ENCODE results near the gene BICRA.
"Not testable (repeated sequence)": the region's sequence is repeated elsewhere in the genome, so short reads cannot be mapped to it uniquely, and the experiment has no call there.

Gene BICRA

DNA sequence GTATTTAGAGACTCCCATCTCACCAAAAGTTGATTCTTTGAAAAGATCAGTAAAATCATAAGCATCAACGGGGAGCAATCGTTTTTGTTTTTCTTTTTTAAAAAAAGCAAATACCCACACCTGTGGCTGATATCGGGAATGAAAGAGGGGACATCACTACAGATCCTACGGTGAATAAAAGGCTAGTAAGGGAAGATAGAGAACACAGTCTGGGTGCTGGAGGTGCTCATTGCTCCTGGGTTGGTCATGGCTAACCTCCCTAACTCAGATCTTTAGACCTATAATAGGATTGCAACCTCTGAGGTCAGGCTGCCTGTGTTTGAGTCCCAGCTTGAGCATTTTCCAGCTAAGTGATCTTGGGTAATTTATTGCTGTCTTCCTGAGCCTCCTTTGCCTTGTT lies 105.4 kb downstream of the BICRA start:
- H3K4me3 ChIP-seq (ENCODE audit: low read length), result no peak overlapping the region
- peaks cover 64% of the 10 kb centered on the region for H3K27me3 ChIP-seq (replicated peaks; ENCODE audit: insufficient read depth, low read length)
- H4K20me1 ChIP-seq (ENCODE audit: insufficient read depth, low read length), result no peaks in the 10 kb centered on the region
- H3K9ac ChIP-seq (ENCODE audit: low read length), result no peak overlapping the region
- TF ChIP-seq EZH2phosphoT487 (IDR thresholded peaks at IDR 0.05; ENCODE audit: low read length), result no peak
- TF ChIP-seq, protein P1, sequence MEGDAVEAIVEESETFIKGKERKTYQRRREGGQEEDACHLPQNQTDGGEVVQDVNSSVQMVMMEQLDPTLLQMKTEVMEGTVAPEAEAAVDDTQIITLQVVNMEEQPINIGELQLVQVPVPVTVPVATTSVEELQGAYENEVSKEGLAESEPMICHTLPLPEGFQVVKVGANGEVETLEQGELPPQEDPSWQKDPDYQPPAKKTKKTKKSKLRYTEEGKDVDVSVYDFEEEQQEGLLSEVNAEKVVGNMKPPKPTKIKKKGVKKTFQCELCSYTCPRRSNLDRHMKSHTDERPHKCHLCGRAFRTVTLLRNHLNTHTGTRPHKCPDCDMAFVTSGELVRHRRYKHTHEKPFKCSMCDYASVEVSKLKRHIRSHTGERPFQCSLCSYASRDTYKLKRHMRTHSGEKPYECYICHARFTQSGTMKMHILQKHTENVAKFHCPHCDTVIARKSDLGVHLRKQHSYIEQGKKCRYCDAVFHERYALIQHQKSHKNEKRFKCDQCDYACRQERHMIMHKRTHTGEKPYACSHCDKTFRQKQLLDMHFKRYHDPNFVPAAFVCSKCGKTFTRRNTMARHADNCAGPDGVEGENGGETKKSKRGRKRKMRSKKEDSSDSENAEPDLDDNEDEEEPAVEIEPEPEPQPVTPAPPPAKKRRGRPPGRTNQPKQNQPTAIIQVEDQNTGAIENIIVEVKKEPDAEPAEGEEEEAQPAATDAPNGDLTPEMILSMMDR (IDR thresholded peaks at IDR 0.05; ENCODE audit: low read length), result no peak
- no peak for TF ChIP-seq EZH2 (optimal IDR thresholded peaks at IDR 0.05; ENCODE audit: low read depth, low read length)
- H3K9me3 ChIP-seq (replicated peaks; ENCODE audit: insufficient read depth, low read length), result no peaks in the 10 kb centered on the region
- no peaks in the 10 kb centered on the region for H3K36me3 ChIP-seq (replicated peaks; ENCODE audit: insufficient read depth, low read length)
- H3K9me2 ChIP-seq (replicated peaks; ENCODE audit: insufficient read depth, low read length), result no peaks in the 10 kb centered on the region
- DNase-seq, result no peak
- no peak overlapping the region for H3K4me2 ChIP-seq (ENCODE audit: low read depth, low read length)
- no peak overlapping the region for H2AFZ ChIP-seq (ENCODE audit: low read length)
- H3K4me1 ChIP-seq (ENCODE audit: low read length), result no peaks in the 10 kb centered on the region
- no peaks in the 10 kb centered on the region for H3F3A ChIP-seq (ENCODE audit: insufficient read depth, low read length)
- no peak overlapping the region for H3K27ac ChIP-seq (ENCODE audit: low read length)
- H3K79me2 ChIP-seq (ENCODE audit: low read length), result no peaks in the 10 kb centered on the region

DNA sequence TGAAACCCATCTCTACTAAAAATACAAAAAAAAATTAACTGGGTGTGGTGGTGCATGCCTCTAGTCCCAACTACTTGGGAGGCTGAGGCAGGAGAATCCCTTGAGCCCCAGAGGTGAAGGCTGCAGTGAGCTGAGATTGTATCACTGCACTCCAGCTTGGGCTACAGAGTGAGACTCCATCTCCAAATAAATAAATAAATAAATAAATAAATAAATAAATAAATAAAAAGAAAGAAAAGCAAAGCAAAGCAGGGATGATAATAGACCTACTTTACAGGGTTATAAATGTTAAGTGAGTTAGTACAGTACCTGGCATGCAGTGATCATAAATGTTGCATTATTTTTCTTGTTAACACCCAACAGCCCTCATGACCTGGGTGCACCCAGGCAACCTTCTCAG lies 105.9 kb downstream of the BICRA start:
- not testable (repeated sequence) for H3K36me3 ChIP-seq (replicated peaks; ENCODE audit: insufficient read depth, low read length); H4K20me1 ChIP-seq (ENCODE audit: insufficient read depth, low read length); H3K9ac ChIP-seq (ENCODE audit: low read length); H3K9me2 ChIP-seq (replicated peaks; ENCODE audit: insufficient read depth, low read length); H3K4me2 ChIP-seq (ENCODE audit: low read depth, low read length); H3F3A ChIP-seq (ENCODE audit: insufficient read depth, low read length); H3K4me1 ChIP-seq (ENCODE audit: low read length); H2AFZ ChIP-seq (ENCODE audit: low read length); H3K27ac ChIP-seq (ENCODE audit: low read length); H3K79me2 ChIP-seq (ENCODE audit: low read length); DNase-seq; H3K4me3 ChIP-seq (ENCODE audit: low read length); H3K9me3 ChIP-seq (replicated peaks; ENCODE audit: insufficient read depth, low read length)
- H3K27me3 ChIP-seq (replicated peaks; ENCODE audit: insufficient read depth, low read length), result peaks cover 61% of the 10 kb centered on the region

DNA sequence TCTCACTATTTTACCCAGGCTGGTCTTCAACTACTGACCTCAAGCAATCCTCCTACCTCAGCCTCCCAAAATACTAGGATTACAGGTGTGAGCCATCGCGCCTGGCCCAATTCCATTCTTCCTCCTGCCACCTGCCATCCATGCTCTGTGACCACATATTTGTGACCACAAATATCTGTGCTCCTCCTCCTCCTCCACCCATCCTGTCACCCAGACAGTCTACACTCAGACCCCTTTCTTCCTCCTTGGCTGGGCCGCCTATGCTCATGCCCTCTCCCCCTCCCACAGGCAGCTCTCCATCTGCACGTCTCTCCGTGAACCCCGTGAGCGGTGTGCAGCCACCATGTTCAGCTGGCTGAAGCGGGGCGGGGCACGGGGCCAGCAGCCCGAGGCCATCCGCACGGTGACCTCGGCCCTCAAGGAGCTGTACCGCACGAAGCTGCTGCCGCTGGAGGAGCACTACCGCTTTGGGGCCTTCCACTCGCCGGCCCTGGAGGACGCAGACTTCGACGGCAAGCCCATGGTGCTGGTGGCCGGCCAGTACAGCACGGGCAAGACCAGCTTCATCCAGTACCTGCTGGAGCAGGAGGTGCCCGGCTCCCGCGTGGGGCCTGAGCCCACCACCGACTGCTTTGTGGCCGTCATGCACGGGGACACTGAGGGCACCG lies 107.5 kb downstream of the BICRA start:
- DNase-seq, result no peak
- Histone ChIP-seq H3K27me3 (replicated peaks; ENCODE audit: insufficient read depth, low read length) (peaks cover 73% of the 10 kb centered on the region), H2AFZ (ENCODE audit: low read length) (no peak overlapping the region), H3K36me3 (replicated peaks; ENCODE audit: insufficient read depth, low read length) (no peaks in the 10 kb centered on the region), H3K79me2 (ENCODE audit: low read length) (no peaks in the 10 kb centered on the region), H3F3A (ENCODE audit: insufficient read depth, low read length) (no peaks in the 10 kb centered on the region), H3K9me2 (replicated peaks; ENCODE audit: insufficient read depth, low read length) (no peaks in the 10 kb centered on the region), H3K4me3 (ENCODE audit: low read length) (no peak overlapping the region), H3K27ac (ENCODE audit: low read length) (no peak overlapping the region), H4K20me1 (ENCODE audit: insufficient read depth, low read length) (no peaks in the 10 kb centered on the region), H3K4me2 (ENCODE audit: low read depth, low read length) (no peak overlapping the region), H3K4me1 (ENCODE audit: low read length) (no peaks in the 10 kb centered on the region), H3K9ac (ENCODE audit: low read length) (no peak overlapping the region), H3K9me3 (replicated peaks; ENCODE audit: insufficient read depth, low read length) (no peaks in the 10 kb centered on the region)
- TF ChIP-seq EZH2phosphoT487 (IDR thresholded peaks at IDR 0.05; ENCODE audit: low read length), result no peak
- TF ChIP-seq, protein P1 (IDR thresholded peaks at IDR 0.05; ENCODE audit: low read length), result no peak
- TF ChIP-seq EZH2 (optimal IDR thresholded peaks at IDR 0.05; ENCODE audit: low read depth, low read length), result no peak

DNA sequence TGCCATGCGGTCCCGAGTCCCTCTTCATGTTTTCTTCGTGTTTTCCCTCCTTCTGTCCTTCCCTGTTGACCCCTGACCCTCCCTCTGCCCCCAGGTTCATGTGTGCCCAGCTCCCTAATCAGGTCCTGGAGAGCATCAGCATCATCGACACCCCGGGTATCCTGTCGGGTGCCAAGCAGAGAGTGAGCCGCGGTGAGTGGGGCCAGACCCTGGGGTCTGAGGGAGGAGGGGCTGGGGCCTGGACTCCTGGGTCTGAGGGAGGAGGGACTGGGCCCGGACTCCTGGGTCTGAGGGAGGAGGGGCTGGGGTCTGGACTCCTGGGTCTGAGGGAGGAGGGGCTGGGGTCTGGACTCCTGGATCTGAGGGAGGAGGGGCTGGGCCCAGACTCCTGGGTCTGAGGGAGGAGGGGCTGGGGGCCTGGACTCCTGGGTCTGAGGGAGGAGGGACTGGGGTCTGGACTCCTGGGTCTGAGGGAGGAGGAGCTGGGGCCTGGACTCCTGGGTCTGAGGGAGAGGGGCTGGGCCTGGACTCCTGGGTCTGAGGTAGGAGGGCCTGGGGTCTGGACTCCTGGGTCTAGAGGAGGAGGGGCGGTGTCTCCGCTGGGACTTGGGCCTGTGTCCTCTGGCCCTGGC lies 109.6 kb downstream of the BICRA start:
- DNase-seq; H3K4me3 ChIP-seq (ENCODE audit: low read length); H4K20me1 ChIP-seq (ENCODE audit: insufficient read depth, low read length); H3K4me2 ChIP-seq (ENCODE audit: low read depth, low read length); H3K4me1 ChIP-seq (ENCODE audit: low read length); H3K9me3 ChIP-seq (replicated peaks; ENCODE audit: insufficient read depth, low read length); H3K27ac ChIP-seq (ENCODE audit: low read length); H3K9ac ChIP-seq (ENCODE audit: low read length); H3F3A ChIP-seq (ENCODE audit: insufficient read depth, low read length); H3K9me2 ChIP-seq (replicated peaks; ENCODE audit: insufficient read depth, low read length); H3K79me2 ChIP-seq (ENCODE audit: low read length); H3K36me3 ChIP-seq (replicated peaks; ENCODE audit: insufficient read depth, low read length); H2AFZ ChIP-seq (ENCODE audit: low read length): not testable (repeated sequence)
- H3K27me3 ChIP-seq (replicated peaks; ENCODE audit: insufficient read depth, low read length), result peaks cover 69% of the 10 kb centered on the region
